SK-N-SH (cell line): ENCODE data around the gene RNLS.

Source experiments
- FOSL2 ChIP-seq: IDR thresholded peaks from 2 replicates; pipeline ENCODE4 v1.4.0; 2012; ENCODE audit warnings: low read depth, mild to moderate bottlenecking, moderate library complexity, borderline replicate concordance
- GATA2 ChIP-seq: sonication (generic); formaldehyde crosslinking; IDR thresholded peaks from 2 replicates; pipeline ENCODE4 v1.5.0; 2020; ENCODE audit warnings: mild to moderate bottlenecking, missing genetic modification reagents
- PBX3 ChIP-seq: IDR thresholded peaks from 2 replicates; pipeline ENCODE4; 2012
- POLR2AphosphoS5 ChIP-seq: IDR thresholded peaks from 2 replicates; pipeline ENCODE4 v1.6.1; 2012; ENCODE audit warnings: low read depth, low read length
- RAD21 ChIP-seq: IDR thresholded peaks from 2 replicates; pipeline ENCODE4 v1.6.1; 2012; ENCODE audit warnings: mild to moderate bottlenecking, low read length
- SMC3 ChIP-seq: IDR thresholded peaks from 2 replicates; pipeline ENCODE4 v1.6.1; 2012; ENCODE audit warnings: low read depth, low read length, improper control_type of control experiment
- TF ChIP-seq, protein P1 (sequence below): fragments of 200-600 bp; sonication (generic); IDR thresholded peaks from 2 replicates; pipeline ENCODE4 v1.6.1; 2017; ENCODE audit warnings: antibody characterized with exemption, mild to moderate bottlenecking, moderate library complexity
- TF ChIP-seq, protein P2 (sequence below): IDR thresholded peaks from 2 replicates; pipeline ENCODE4 v1.4.0; 2012; ENCODE audit warnings: low read depth, borderline replicate concordance

DNA sequence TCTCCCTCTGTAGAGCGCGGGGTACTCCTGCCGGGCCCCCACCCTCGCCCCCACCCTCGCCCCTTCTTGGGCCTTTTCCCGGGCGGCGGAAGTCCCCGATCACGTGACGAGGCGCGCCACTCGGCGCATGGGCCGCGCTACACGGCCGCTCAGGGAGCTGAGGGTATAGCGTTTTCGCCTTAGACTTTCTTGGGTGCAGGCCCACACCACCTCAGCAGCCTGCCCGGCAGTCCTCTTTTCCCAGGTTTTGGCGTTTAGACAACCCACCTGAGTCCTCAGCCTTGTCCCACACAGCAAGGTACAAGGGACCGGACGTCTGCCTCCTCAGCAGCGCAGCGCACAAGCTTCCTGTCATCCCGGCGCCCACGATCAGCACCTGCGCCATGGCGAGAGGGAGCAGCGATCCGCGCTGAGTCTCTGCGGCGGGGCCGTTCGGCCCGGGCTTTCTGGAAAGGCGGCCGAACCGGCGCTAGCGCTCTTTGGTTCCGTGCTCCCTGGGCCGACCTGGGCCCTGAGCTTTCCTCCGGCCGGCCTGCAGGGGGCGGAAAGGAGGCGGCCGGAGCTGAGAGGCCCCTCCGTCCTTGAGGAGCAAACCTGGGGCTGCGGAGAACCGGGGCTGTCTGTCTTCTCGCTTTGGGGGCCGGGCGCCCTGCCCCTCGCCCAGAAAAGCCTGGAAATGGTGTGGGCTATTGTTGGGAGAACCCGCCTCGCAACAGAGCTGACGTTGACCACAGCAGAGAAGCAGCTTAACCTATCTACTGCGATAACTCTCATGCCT, at the start of gene RNLS:
- TF ChIP-seq, protein P1, sequence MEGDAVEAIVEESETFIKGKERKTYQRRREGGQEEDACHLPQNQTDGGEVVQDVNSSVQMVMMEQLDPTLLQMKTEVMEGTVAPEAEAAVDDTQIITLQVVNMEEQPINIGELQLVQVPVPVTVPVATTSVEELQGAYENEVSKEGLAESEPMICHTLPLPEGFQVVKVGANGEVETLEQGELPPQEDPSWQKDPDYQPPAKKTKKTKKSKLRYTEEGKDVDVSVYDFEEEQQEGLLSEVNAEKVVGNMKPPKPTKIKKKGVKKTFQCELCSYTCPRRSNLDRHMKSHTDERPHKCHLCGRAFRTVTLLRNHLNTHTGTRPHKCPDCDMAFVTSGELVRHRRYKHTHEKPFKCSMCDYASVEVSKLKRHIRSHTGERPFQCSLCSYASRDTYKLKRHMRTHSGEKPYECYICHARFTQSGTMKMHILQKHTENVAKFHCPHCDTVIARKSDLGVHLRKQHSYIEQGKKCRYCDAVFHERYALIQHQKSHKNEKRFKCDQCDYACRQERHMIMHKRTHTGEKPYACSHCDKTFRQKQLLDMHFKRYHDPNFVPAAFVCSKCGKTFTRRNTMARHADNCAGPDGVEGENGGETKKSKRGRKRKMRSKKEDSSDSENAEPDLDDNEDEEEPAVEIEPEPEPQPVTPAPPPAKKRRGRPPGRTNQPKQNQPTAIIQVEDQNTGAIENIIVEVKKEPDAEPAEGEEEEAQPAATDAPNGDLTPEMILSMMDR = no peak
- TF ChIP-seq PBX3 (no peak), FOSL2 (no peak), SMC3 (no peak), RAD21 (no peak), POLR2AphosphoS5 (no peak), GATA2 (CRISPR knock-in tag) (no peak)
- TF ChIP-seq, protein P2, sequence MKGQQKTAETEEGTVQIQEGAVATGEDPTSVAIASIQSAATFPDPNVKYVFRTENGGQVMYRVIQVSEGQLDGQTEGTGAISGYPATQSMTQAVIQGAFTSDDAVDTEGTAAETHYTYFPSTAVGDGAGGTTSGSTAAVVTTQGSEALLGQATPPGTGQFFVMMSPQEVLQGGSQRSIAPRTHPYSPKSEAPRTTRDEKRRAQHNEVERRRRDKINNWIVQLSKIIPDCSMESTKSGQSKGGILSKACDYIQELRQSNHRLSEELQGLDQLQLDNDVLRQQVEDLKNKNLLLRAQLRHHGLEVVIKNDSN = no peak
